DND-41 (cell line): ENCODE data around the gene NUDT4.

Experiments
- ATAC-seq: fragments of 200-7000 bp; cut with Tn5 transposase; 3 replicates; pipeline ENCODE4 v1.9.1; 2021; ENCODE audit warnings: low read depth; ENCODE audit not compliant: insufficient read depth
- DNase-seq: peaks from one replicate; pipeline ENCODE4 v3.0.0-alpha.2; 2020
- H2AFZ ChIP-seq: 2 replicates; pipeline ENCODE4 v1.6.0; 2012; ENCODE audit warnings: low read depth, low read length
- H3K27ac ChIP-seq: 2 replicates; pipeline ENCODE4 v1.5.1; 2012; ENCODE audit warnings: low read length, inconsistent platforms
- H3K27me3 ChIP-seq: fragments of 200-600 bp; sonication (generic); 2 replicates; pipeline ENCODE4 v1.6.0; 2012; ENCODE audit warnings: low read length, mild to moderate bottlenecking, inconsistent platforms; ENCODE audit not compliant: insufficient read depth, poor library complexity
- H3K36me3 ChIP-seq: 2 replicates; pipeline ENCODE4 v1.5.1; 2012; ENCODE audit warnings: low read length, inconsistent platforms; ENCODE audit not compliant: insufficient read depth
- H3K4me1 ChIP-seq: 2 replicates; pipeline ENCODE4 v1.5.1; 2012; ENCODE audit warnings: mild to moderate bottlenecking, low read length; ENCODE audit not compliant: insufficient read depth
- H3K4me2 ChIP-seq: 2 replicates; pipeline ENCODE4 v1.6.0; 2012; ENCODE audit warnings: mild to moderate bottlenecking, moderate library complexity, low read length, inconsistent platforms; ENCODE audit not compliant: insufficient read depth
- H3K4me3 ChIP-seq, 2 experiments: fragments of 200-600 bp in 1 of 2; shearing (Covaris generic) in 1 of 2; 2 replicates each; pipeline ENCODE4 v1.5.1; 2012 to 2016; ENCODE audit warnings: inconsistent platforms in 2 of 2, low read length in 2 of 2, mild to moderate bottlenecking in 2 of 2, low read depth in 1 of 2, moderate library complexity in 1 of 2
- H3K79me2 ChIP-seq: 2 replicates; pipeline ENCODE4 v1.6.0; 2012; ENCODE audit warnings: low read length, inconsistent platforms; ENCODE audit not compliant: insufficient read depth
- H3K9ac ChIP-seq: 2 replicates; pipeline ENCODE4 v1.6.0; 2012; ENCODE audit warnings: low read depth, mild to moderate bottlenecking, inconsistent platforms, low read length, moderate library complexity
- H3K9me3 ChIP-seq: 2 replicates; pipeline ENCODE4 v1.5.1; 2012; ENCODE audit warnings: low read length, moderate library complexity, mild to moderate bottlenecking, inconsistent platforms; ENCODE audit not compliant: insufficient read depth, severe bottlenecking
- H4K20me1 ChIP-seq: 2 replicates; pipeline ENCODE4 v1.6.0; 2012; ENCODE audit warnings: low read length; ENCODE audit not compliant: insufficient read depth
- CTCF ChIP-seq: IDR thresholded peaks from 2 replicates; pipeline ENCODE4 v1.5.1; 2012; ENCODE audit warnings: borderline replicate concordance, low read length, moderate library complexity, mild to moderate bottlenecking; ENCODE audit not compliant: poor library complexity, severe bottlenecking; ENCODE audit errors: extremely low read depth
- EZH2 ChIP-seq: IDR thresholded peaks from 3 replicates; pipeline ENCODE4 v1.6.1; 2012; ENCODE audit warnings: borderline replicate concordance, low read depth, mild to moderate bottlenecking, moderate library complexity, low read length, inconsistent platforms; ENCODE audit not compliant: severe bottlenecking

Gene NUDT4

GRCh38 chr12:93442411-93443340 lies 65.0 kb downstream of the NUDT4 start:
- H3K9ac ChIP-seq, result peak overlapping the region; percentile 95
- H3K27ac ChIP-seq, result peak overlapping the region; percentile 89
- peaks cover 40% of the 10 kb centered on the region for H3K4me1 ChIP-seq
- no peaks in the 10 kb centered on the region for H3K27me3 ChIP-seq
- peaks cover 33% of the 10 kb centered on the region for H4K20me1 ChIP-seq
- no peaks in the 10 kb centered on the region for H3K9me3 ChIP-seq
- DNase-seq (no peak), ATAC-seq (no peak)
- TF ChIP-seq CTCF (no peak), EZH2 (no peak)
- H3K4me3 ChIP-seq, result peak overlapping the region; percentile 76 to 79; a peak in 3 of 4 replicates
- peak overlapping the region; percentile 80 for H3K4me2 ChIP-seq
- peaks cover 41% of the 10 kb centered on the region for H3K79me2 ChIP-seq
- H3K36me3 ChIP-seq, result no peaks in the 10 kb centered on the region
- H2AFZ ChIP-seq, result peak overlapping the region; percentile 94

- Histone ChIP-seq H4K20me1 (peaks cover 24% of the 10 kb centered on the region), H3K4me2 (no peak overlapping the region), H3K36me3 (no peaks in the 10 kb centered on the region), H3K9me3 (no peaks in the 10 kb centered on the region), H2AFZ (no peak overlapping the region), H3K9ac (no peak overlapping the region), H3K27me3 (no peaks in the 10 kb centered on the region), H3K4me3 (no peak overlapping the region), H3K4me1 (peaks cover 31% of the 10 kb centered on the region), H3K79me2 (peaks cover 32% of the 10 kb centered on the region), H3K27ac (no peak overlapping the region)
- DNase-seq (no peak), ATAC-seq (no peak)
- TF ChIP-seq CTCF, result no peak
- TF ChIP-seq EZH2, result no peak
These were observed 65.9 kb downstream of the NUDT4 start for GRCh38 chr12:93443576-93443975.

- no peak for ATAC-seq
These were observed 70.0 kb downstream of the NUDT4 start for GRCh38 chr12:93447555-93448290.

More at GRCh38 chr12:93447555-93448290, 70.0 kb downstream of the NUDT4 start:
- H3K36me3 ChIP-seq, result no peaks in the 10 kb centered on the region
- no peaks in the 10 kb centered on the region for H3K9me3 ChIP-seq
- H3K79me2 ChIP-seq, result no peaks in the 10 kb centered on the region
- H3K9ac ChIP-seq, result no peak overlapping the region
- no peak for TF ChIP-seq CTCF
- no peak for TF ChIP-seq EZH2
- no peak overlapping the region for H3K4me3 ChIP-seq
- H3K27ac ChIP-seq, result no peak overlapping the region
- no peak overlapping the region for H2AFZ ChIP-seq
- H3K4me1 ChIP-seq, result peaks cover 20% of the 10 kb centered on the region
- H3K4me2 ChIP-seq, result no peak overlapping the region
- DNase-seq, result no peak
- no peaks in the 10 kb centered on the region for H3K27me3 ChIP-seq
- H4K20me1 ChIP-seq, result no peaks in the 10 kb centered on the region
